H1 (cell line): Measurements from ENCODE around the gene RIMS1. TPM values are rescaled to one million over a fixed set of nuclear protein-coding genes. Genes with fewer than 3 reads are reported as not detected.

Experiments used
- CTCF ChIA-PET: fragments of 300-600 bp; sonication (Branson Sonifier 250); formaldehyde crosslinking; loops from one replicate; lab custom pipeline; 2021; ENCODE audit not compliant: partially characterized antibody; lab: Charles Lee
- POLR2A ChIA-PET: fragments of 300-600 bp; sonication (Branson Sonifier 250); formaldehyde crosslinking; loops from one replicate; lab custom pipeline; 2021; ENCODE audit warnings: inconsistent platforms; ENCODE audit not compliant: partially characterized antibody; lab: Charles Lee
- DNase-seq, 2 experiments: peaks; one replicate each; pipeline versions ENCODE4 v3.0.0 to v3.0.0-alpha.2; 2010 to 2022; ENCODE audit warnings: low spot score in 2 of 2, low read depth in 1 of 2, mixed read lengths in 1 of 2
- FAIRE-seq: peaks from 2 replicates; lab custom pipeline; 2011; peaks lifted over from hg19 to GRCh38; lab: Jason Lieb, UNC
- H2AFZ ChIP-seq: 2 replicates; pipeline ENCODE4 v1.8.1; 2012; ENCODE audit warnings: low read length, inconsistent platforms
- H2AK5ac ChIP-seq: 2 replicates; pipeline ENCODE4 v1.6.1; 2013; ENCODE audit warnings: low read depth, low read length
- H2BK120ac ChIP-seq: replicated peaks from 2 replicates; pipeline ENCODE3; 2013; ENCODE audit warnings: low read depth, low read length, inconsistent platforms
- H2BK12ac ChIP-seq: 2 replicates; pipeline ENCODE4 v1.6.1; 2013; ENCODE audit warnings: low read depth, low read length
- H2BK15ac ChIP-seq: 2 replicates; pipeline ENCODE4 v1.6.1; 2013; ENCODE audit warnings: low read length
- H2BK20ac ChIP-seq: 2 replicates; pipeline ENCODE4 v1.6.1; 2013; ENCODE audit warnings: low read length
- H2BK5ac ChIP-seq: 2 replicates; pipeline ENCODE4 v1.6.1; 2013; ENCODE audit warnings: low read depth, low read length
- H3K14ac ChIP-seq: 2 replicates; pipeline ENCODE4 v1.6.1; 2013; ENCODE audit warnings: inconsistent platforms; ENCODE audit not compliant: insufficient read length
- H3K18ac ChIP-seq: 2 replicates; pipeline ENCODE4 v1.6.1; 2013; ENCODE audit warnings: low read length; ENCODE audit errors: extremely low read depth
- H3K23ac ChIP-seq: 2 replicates; pipeline ENCODE4 v1.6.1; 2013; ENCODE audit warnings: inconsistent platforms; ENCODE audit not compliant: insufficient read length
- H3K23me2 ChIP-seq: 2 replicates; pipeline ENCODE4 v1.6.1; 2013; ENCODE audit warnings: low read depth, low read length
- H3K27ac ChIP-seq: 2 replicates; pipeline ENCODE4 v1.6.1; 2011; ENCODE audit warnings: low read depth, low read length, inconsistent platforms
- H3K27me3 ChIP-seq, 4 experiments: replicated peaks in 1 of 4; 1 replicate in 1 of 4; 2 replicates in 3 of 4; pipeline versions ENCODE4 v1.6.1 to v1.8.1; 2011 to 2013; ENCODE audit warnings: low read length in 3 of 4, mild to moderate bottlenecking in 3 of 4, inconsistent platforms in 2 of 4, mixed read lengths in 2 of 4, moderate library complexity in 1 of 4; ENCODE audit not compliant: control insufficient read depth in 3 of 4, insufficient read depth in 3 of 4; ENCODE audit errors: extremely low read depth in 1 of 4
- H3K36me3 ChIP-seq, 4 experiments: 2 replicates each; pipeline versions ENCODE4 v1.6.1 to v1.8.1; 2011 to 2013; ENCODE audit warnings: mild to moderate bottlenecking in 4 of 4, low read length in 3 of 4, moderate library complexity in 2 of 4, control low read depth in 1 of 4, inconsistent platforms in 1 of 4; ENCODE audit not compliant: insufficient read depth in 4 of 4, control insufficient read depth in 2 of 4
- H3K4ac ChIP-seq: replicated peaks from 2 replicates; pipeline ENCODE3; 2013; ENCODE audit warnings: low read length, low read depth, mixed read lengths, inconsistent platforms; ENCODE audit not compliant: insufficient read length
- H3K4me1 ChIP-seq, 4 experiments: replicated peaks in 1 of 4; 1 replicate in 1 of 4; 2 replicates in 3 of 4; pipeline versions ENCODE4 v1.6.1 to v1.8.1; 2011 to 2013; ENCODE audit warnings: low read length in 3 of 4, inconsistent platforms in 2 of 4, mixed read lengths in 1 of 4; ENCODE audit not compliant: insufficient read depth in 4 of 4, control insufficient read depth in 3 of 4
- H3K4me2 ChIP-seq, 2 experiments: 2 replicates each; pipeline versions ENCODE4 v1.6.1 to v1.8.1; 2011 to 2013; ENCODE audit warnings: low read depth in 2 of 2, low read length in 2 of 2, control low read depth in 1 of 2, inconsistent platforms in 1 of 2, mild to moderate bottlenecking in 1 of 2; ENCODE audit not compliant: insufficient read depth in 1 of 2
- H3K4me3 ChIP-seq, 4 experiments: fragments of 200-600, 300-600 bp in 1 of 4; sonication (generic), shearing (Covaris generic), sonication (Bioruptor Twin) in 1 of 4; 2 replicates each; pipeline versions ENCODE4 v1.5.1 to v1.8.1; 2011 to 2016; ENCODE audit warnings: low read length in 4 of 4, low read depth in 3 of 4, control low read depth in 2 of 4, inconsistent platforms in 2 of 4, mild to moderate bottlenecking in 2 of 4, mixed read lengths in 1 of 4, moderate library complexity in 1 of 4; ENCODE audit not compliant: insufficient read depth in 2 of 4; ENCODE audit errors: extremely low read depth in 1 of 4
- H3K56ac ChIP-seq: replicated peaks from 2 replicates; pipeline ENCODE3; 2013; ENCODE audit warnings: low read depth, mild to moderate bottlenecking, mixed read lengths, low read length, inconsistent platforms; ENCODE audit not compliant: insufficient read length
- H3K79me1 ChIP-seq: 2 replicates; pipeline ENCODE4 v1.6.1; 2013; ENCODE audit warnings: low read depth, low read length, control low read depth
- H3K79me2 ChIP-seq, 2 experiments: 2 replicates each; pipeline versions ENCODE4 v1.6.1 to v1.8.1; 2012 to 2013; ENCODE audit warnings: low read length in 2 of 2, mild to moderate bottlenecking in 2 of 2, inconsistent platforms in 1 of 2; ENCODE audit not compliant: insufficient read depth in 2 of 2, control insufficient read depth in 1 of 2
- H3K9ac ChIP-seq, 4 experiments: replicated peaks in 1 of 4; 1 replicate in 1 of 4; 2 replicates in 3 of 4; pipeline versions ENCODE4 v1.6.1 to v1.8.1; 2011 to 2013; ENCODE audit warnings: low read depth in 3 of 4, low read length in 3 of 4, control low read depth in 2 of 4, mild to moderate bottlenecking in 2 of 4, moderate library complexity in 2 of 4, inconsistent platforms in 1 of 4; ENCODE audit errors: extremely low read depth in 1 of 4
- H3K9me3 ChIP-seq, 2 experiments: 2 replicates each; pipeline versions ENCODE4 v1.6.1 to v1.8.1; 2012 to 2013; ENCODE audit warnings: mild to moderate bottlenecking in 2 of 2, moderate library complexity in 2 of 2, control low read depth in 1 of 2, inconsistent platforms in 1 of 2, low read depth in 1 of 2, low read length in 1 of 2, mixed read lengths in 1 of 2; ENCODE audit not compliant: insufficient read depth in 2 of 2
- H4K20me1 ChIP-seq, 2 experiments: replicated peaks in 1 of 2; 2 replicates each; pipeline versions ENCODE3 to v1.8.1; 2011 to 2013; ENCODE audit warnings: inconsistent platforms in 2 of 2, low read length in 2 of 2, mild to moderate bottlenecking in 1 of 2; ENCODE audit not compliant: insufficient read depth in 2 of 2, control insufficient read depth in 1 of 2
- H4K5ac ChIP-seq: 2 replicates; pipeline ENCODE4 v1.6.1; 2013; ENCODE audit warnings: low read length, low read depth, mixed read lengths, inconsistent platforms; ENCODE audit not compliant: insufficient read length
- H4K8ac ChIP-seq: 2 replicates; pipeline ENCODE4 v1.8.0; 2013; ENCODE audit warnings: mild to moderate bottlenecking, moderate library complexity, low read length, inconsistent platforms; ENCODE audit not compliant: insufficient read depth; ENCODE audit errors: extremely low read depth
- H4K91ac ChIP-seq: replicated peaks from 2 replicates; pipeline ENCODE3; 2013; ENCODE audit warnings: low read length, mixed read lengths, inconsistent platforms; ENCODE audit not compliant: insufficient read length
- CREB1 ChIP-seq: IDR thresholded peaks from 2 replicates; pipeline ENCODE4 v1.6.1; 2012; ENCODE audit warnings: inconsistent platforms
- CTBP2 ChIP-seq: IDR thresholded peaks from 2 replicates; pipeline ENCODE4 v1.7.0; 2011; ENCODE audit warnings: borderline replicate concordance, mild to moderate bottlenecking, moderate library complexity, mixed read lengths, low read length; ENCODE audit not compliant: insufficient read depth, insufficient read length
- GABPA ChIP-seq: IDR thresholded peaks from 2 replicates; pipeline ENCODE4 v1.6.1; 2011; ENCODE audit warnings: mild to moderate bottlenecking, low read length, moderate library complexity, borderline replicate concordance; ENCODE audit not compliant: insufficient read depth
- POU5F1 ChIP-seq: IDR thresholded peaks from 2 replicates; pipeline ENCODE4 v1.6.1; 2011; ENCODE audit warnings: low read depth, mild to moderate bottlenecking, low read length, moderate library complexity
- SAP30 ChIP-seq: fragments of 300-600 bp; sonication (generic); IDR thresholded peaks from 2 replicates; pipeline ENCODE4 v1.7.1; 2012; ENCODE audit warnings: low read length, moderate library complexity, mild to moderate bottlenecking, inconsistent platforms; ENCODE audit not compliant: insufficient read depth, insufficient replicate concordance
- TCF12 ChIP-seq: IDR thresholded peaks from 2 replicates; pipeline ENCODE4 v1.6.1; 2011; ENCODE audit warnings: low read depth, mild to moderate bottlenecking, low read length
- TEAD4 ChIP-seq: IDR thresholded peaks from 2 replicates; pipeline ENCODE4 v1.6.1; 2012; ENCODE audit warnings: low read depth, low read length, inconsistent platforms, mixed read lengths
- WGBS, 2 experiments: shearing (Covaris generic) in 1 of 2; methylation state at CpG; one replicate each; pipeline versions ENCODE4 v1.1.6 to v1.1.7; 2013 to 2015; ENCODE audit warnings: low lambda C conversion rate in 2 of 2, mixed read lengths in 2 of 2, inconsistent platforms in 1 of 2, low coverage in 1 of 2, missing lambda C conversion rate in 1 of 2; ENCODE audit not compliant: insufficient replicate concordance in 2 of 2, insufficient coverage in 1 of 2, insufficient read length in 1 of 2; ENCODE audit errors: extremely low coverage in 1 of 2, missing lambda C conversion rate in 1 of 2; 5-methylcytosine and 5-hydroxymethylcytosine counted together
- polyA plus RNA-seq, 7 experiments: library from polyadenylated mRNA; depleted of rRNA in 3 of 7; stranded (reverse) in 5 of 7; unstranded in 2 of 7; fragments of >200 nt in 5 of 7; fragments of 200-250 nt in 2 of 7; gene quantifications; 1 replicate in 5 of 7; 2 replicates in 1 of 7; 4 replicates in 1 of 7; pipeline versions ENCODE4 v1.2.1 to v1.2.3, GENCODE V29; 2011 to 2013; ENCODE audit warnings: missing spikeins in 2 of 7, mixed read lengths in 2 of 7
- total RNA-seq: library from RNA; stranded (reverse); fragmentation: NEBNext Ultra II Directional; extraction: Animal tissue kit (Norgen Biotek cat#: 25700); gene quantifications from 2 replicates; pipeline ENCODE4 v1.2.1, GENCODE V29; 2021
- TF ChIP-seq, protein P1 (sequence below): IDR thresholded peaks from 2 replicates; pipeline ENCODE4 v1.6.1; 2012; ENCODE audit warnings: inconsistent platforms

RIMS1 gene
- total and polyA plus RNA-seq, 2 of the 8 experiments (the other 6 are each of a cell fraction or from before 2014, with no cell fraction given): 0.63 to 2.3 TPM

DNA sequence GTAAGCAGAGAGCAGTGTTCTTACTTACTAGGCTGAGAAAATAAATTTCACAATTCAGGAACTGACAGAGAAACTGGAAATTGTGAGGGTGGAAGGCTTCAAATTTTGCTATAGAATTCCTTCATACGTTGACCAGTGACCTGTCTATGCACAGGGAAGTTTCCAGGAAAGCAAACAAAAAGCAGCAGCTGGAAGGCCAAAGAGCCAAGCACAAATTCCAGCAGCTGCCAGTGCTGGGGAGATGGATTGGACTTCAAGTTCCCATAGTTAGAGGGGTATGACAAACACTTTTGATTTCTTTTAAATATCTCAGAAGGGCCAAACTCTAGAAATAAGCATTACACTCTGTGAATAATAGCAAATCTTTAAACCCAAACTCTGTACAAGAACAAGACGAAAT lies 436.4 kb downstream of the RIMS1 start:
- Histone ChIP-seq H2BK12ac (no peak overlapping the region), H4K20me1 (no peaks in the 10 kb centered on the region), H3K23ac (no peak overlapping the region), H2BK20ac (no peak overlapping the region), H4K8ac (no peak overlapping the region), H3K9me3 (no peaks in the 10 kb centered on the region), H3K79me2 (no peaks in the 10 kb centered on the region), H3K18ac (no peak overlapping the region), H3K23me2 (no peaks in the 10 kb centered on the region), H3K79me1 (no peaks in the 10 kb centered on the region), H4K91ac (no peak overlapping the region), H3K27ac (no peak overlapping the region), H2BK5ac (no peak overlapping the region), H2BK15ac (no peak overlapping the region), H3K27me3 (no peaks in the 10 kb centered on the region), H2AK5ac (no peak overlapping the region), H3K4me2 (no peak overlapping the region), H2AFZ (no peak overlapping the region), H3K56ac (no peak overlapping the region), H3K4ac (no peak overlapping the region), H3K4me3 (no peak overlapping the region), H3K14ac (no peak overlapping the region), H2BK120ac (no peak overlapping the region), H4K5ac (no peak overlapping the region), H3K4me1 (no peaks in the 10 kb centered on the region), H3K36me3 (no peaks in the 10 kb centered on the region; a peak in 1 of 8 replicates), H3K9ac (no peak overlapping the region)
- ChIA-PET CTCF (interaction anchor here (0.9 kb wide), 1 partner anchor 33 kb away, joined by 3 read pairs; no protein-coding TSS in a partner anchor), POLR2A (no interaction called here)
- 91% methylated on average over 2 of the region's 2 CpGs; no CpG with 5 or more reads in 1 of the 2 experiments for WGBS, 2 experiments
- no peak for TF ChIP-seq TCF12
- TF ChIP-seq, protein P1, sequence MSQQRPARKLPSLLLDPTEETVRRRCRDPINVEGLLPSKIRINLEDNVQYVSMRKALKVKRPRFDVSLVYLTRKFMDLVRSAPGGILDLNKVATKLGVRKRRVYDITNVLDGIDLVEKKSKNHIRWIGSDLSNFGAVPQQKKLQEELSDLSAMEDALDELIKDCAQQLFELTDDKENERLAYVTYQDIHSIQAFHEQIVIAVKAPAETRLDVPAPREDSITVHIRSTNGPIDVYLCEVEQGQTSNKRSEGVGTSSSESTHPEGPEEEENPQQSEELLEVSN: no peak
- TF ChIP-seq POU5F1: no peak
- no peak for TF ChIP-seq SAP30
- no peak for TF ChIP-seq GABPA
- no peak for TF ChIP-seq CTBP2
- no peak for TF ChIP-seq CREB1
- no peak for TF ChIP-seq TEAD4
- FAIRE-seq: no peak
- DNase-seq: no peak
